GM12874 (cell line): Measurements from ENCODE around the gene FER1L5.

Source experiments
- TF ChIP-seq, protein P1 (sequence below): IDR thresholded peaks from 2 replicates; pipeline ENCODE4 v1.5.1; 2011; ENCODE audit warnings: low read depth, mild to moderate bottlenecking, control low read depth, low read length, moderate library complexity; ENCODE audit not compliant: insufficient read depth

The FER1L5 gene

DNA sequence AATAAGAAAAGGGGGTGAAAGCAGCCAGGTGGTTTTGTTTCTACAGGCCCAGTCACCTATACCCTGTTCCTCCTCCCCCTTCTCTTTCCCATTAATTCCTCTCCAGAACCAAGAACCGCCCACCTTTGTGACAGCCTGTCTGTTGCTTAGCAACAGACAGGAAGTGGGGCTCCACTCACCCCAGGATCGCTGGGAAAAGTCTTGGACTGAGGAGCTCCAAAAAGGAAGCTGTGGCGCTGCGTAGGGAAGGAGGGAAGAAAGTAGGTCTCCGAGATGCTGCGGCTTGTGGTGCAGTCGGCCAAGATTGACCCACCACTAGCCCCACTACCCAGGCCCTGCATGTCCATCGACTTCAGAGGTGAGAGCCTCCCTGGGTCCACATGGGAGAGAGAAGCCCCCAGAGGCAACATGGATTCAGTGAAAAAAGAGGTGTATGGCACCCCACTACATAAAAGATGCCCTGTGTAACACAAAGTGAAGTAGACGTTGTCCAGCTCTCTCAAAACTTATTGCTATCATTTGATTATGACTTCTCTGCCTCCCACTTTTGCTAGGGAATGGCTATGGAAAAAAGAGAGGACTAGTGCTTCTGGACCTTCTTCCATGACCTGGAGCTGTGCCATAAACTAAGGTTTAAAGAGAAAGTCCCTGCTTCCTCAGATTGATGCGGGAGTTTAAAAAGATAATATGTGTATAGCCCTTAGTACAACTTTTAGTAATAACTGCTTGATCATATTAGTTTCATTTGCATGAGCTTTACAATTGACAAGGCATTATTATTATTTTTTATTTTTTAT is at the start of gene FER1L5:
Gene FER1L5 (plus strand): TSS at position 201 of the 797 bp plus-strand sequence. CDS start 73 bp downstream, at position 274.
- TF ChIP-seq, protein P1, sequence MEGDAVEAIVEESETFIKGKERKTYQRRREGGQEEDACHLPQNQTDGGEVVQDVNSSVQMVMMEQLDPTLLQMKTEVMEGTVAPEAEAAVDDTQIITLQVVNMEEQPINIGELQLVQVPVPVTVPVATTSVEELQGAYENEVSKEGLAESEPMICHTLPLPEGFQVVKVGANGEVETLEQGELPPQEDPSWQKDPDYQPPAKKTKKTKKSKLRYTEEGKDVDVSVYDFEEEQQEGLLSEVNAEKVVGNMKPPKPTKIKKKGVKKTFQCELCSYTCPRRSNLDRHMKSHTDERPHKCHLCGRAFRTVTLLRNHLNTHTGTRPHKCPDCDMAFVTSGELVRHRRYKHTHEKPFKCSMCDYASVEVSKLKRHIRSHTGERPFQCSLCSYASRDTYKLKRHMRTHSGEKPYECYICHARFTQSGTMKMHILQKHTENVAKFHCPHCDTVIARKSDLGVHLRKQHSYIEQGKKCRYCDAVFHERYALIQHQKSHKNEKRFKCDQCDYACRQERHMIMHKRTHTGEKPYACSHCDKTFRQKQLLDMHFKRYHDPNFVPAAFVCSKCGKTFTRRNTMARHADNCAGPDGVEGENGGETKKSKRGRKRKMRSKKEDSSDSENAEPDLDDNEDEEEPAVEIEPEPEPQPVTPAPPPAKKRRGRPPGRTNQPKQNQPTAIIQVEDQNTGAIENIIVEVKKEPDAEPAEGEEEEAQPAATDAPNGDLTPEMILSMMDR = no peak

DNA sequence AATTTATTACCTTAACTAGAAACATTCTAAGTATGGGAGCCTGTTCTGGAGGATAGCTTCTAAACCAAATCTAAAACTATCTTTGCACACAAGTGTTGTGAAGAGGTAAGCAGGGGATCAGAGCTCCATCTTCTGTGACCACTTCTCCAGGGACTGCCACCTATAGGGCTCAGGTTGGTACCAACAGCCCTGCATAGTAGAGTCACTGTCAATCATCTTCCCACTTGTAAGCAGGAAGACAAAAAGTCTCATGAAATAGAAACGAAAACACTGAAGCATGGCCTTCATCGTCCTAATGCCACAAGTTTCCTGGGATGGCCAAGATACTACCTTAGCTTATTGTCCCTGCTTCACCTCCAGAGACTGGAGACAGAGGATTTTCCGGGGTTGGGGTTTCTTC is 48.3 kb upstream of the FER1L5 start:
- TF ChIP-seq, protein P1 = no peak

- TF ChIP-seq, protein P1 = no peak
Observed at GRCh38 chr2:96594691-96595152, 47.8 kb upstream of the FER1L5 start.

GRCh38 chr2:96596596-96596995 is 46.0 kb upstream of the FER1L5 start:
- TF ChIP-seq, protein P1 = no peak

DNA sequence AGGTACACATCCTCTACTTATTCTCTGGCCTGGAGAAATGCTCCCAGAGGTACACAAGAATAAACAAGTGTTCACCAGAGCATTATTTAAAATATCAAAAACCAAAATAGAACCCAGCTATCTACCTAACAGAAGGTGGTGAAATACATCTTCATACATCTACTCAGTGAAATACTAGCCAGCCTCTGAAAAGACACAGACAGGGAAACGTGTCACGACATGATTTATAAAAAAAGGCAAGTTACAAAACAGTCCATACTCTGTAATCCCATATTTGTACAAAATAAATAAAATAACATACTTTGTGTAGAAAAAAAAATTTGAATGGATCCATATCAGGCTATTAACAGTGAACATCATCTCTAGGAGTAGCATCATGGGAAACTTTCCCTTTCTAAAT is 42.6 kb upstream of the FER1L5 start:
- TF ChIP-seq, protein P1 = no peak

GRCh38 chr2:96601382-96602292 is 40.9 kb upstream of the FER1L5 start:
- TF ChIP-seq, protein P1 = no peak

DNA sequence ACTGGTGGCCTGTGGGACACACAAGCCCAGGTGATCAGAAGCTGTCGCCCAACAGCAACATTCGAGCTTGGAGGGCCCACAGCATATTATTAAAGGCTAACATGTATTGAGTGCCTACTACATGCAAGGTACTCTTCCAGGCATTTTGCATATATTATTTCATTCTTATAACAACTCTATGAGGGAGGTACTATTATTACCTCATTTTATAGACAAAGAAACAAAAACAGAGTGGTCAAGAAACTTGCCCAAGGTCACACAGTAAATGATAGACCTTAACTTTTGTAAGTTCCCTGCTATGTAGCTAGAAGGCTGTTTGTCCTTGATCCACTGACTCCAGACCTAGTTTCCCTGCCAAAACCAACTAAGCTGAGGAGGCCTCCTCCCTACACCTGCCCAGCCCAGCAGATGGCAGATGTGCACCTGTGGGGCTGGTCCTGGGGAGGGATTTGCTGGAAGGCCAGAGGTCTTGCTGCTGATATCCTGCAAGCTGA is 40.2 kb upstream of the FER1L5 start:
- TF ChIP-seq, protein P1 = no peak
